B cell (primary cell): ENCODE results near the gene LENG8. TPM values are rescaled to one million over a fixed set of nuclear protein-coding genes. Genes with fewer than 3 reads are reported as not detected.

Source experiments
- ATAC-seq: fragments of 200-7000 bp; cut with Tn5 transposase; one replicate; pipeline ENCODE4 v1.10.0; 2021; ENCODE audit warnings: low read depth, mild to moderate bottlenecking, moderate number of reproducible peaks, moderate library complexity
- CTCF ChIA-PET: fragments of 350-600 bp; sonication (Branson Sonifier 250); formaldehyde crosslinking; loops from one replicate; lab custom pipeline; 2021; ENCODE audit warnings: antibody characterized with exemption, inconsistent platforms; lab: Charles Lee
- POLR2A ChIA-PET: fragments of 350-600 bp; sonication (Branson Sonifier 250); formaldehyde crosslinking; loops from one replicate; lab custom pipeline; 2021; ENCODE audit warnings: antibody characterized with exemption; lab: Charles Lee
- DNase-seq: peaks from one replicate; pipeline ENCODE4 v3.0.0; 2013
- H2AFZ ChIP-seq: 2 replicates; pipeline ENCODE4 v1.6.1; 2012; ENCODE audit warnings: mild to moderate bottlenecking, low read depth, low read length; ENCODE audit not compliant: insufficient read depth, poor library complexity, severe bottlenecking
- H3K27ac ChIP-seq, 2 donors: 1 replicate in 1 of 2; 2 replicates in 1 of 2; pipeline ENCODE4 v1.5.1; 2012 to 2013; ENCODE audit warnings: low read length in 2 of 2, mild to moderate bottlenecking in 2 of 2, moderate library complexity in 1 of 2
- H3K27me3 ChIP-seq, 4 experiments: fragments of 200-600 bp in 1 of 4; sonication (generic) in 1 of 4; replicated peaks in 1 of 4; 1 replicate in 2 of 4; 2 replicates in 2 of 4; pipeline versions ENCODE4 v1.6.1 to v1.7.0; 2013 to 2016; ENCODE audit warnings: low read length in 3 of 4, mild to moderate bottlenecking in 2 of 4, mixed read lengths in 1 of 4, moderate library complexity in 1 of 4; ENCODE audit not compliant: insufficient read depth in 4 of 4, control insufficient read depth in 3 of 4; ENCODE audit errors: control extremely low read depth in 1 of 4
- H3K36me3 ChIP-seq, 2 experiments: replicated peaks in 1 of 2; 1 replicate in 1 of 2; 2 replicates in 1 of 2; pipeline versions ENCODE4 v1.6.1 to v1.7.1; 2013; ENCODE audit warnings: low read length in 1 of 2; ENCODE audit not compliant: insufficient read depth in 2 of 2, control insufficient read depth in 1 of 2; ENCODE audit errors: control extremely low read depth in 1 of 2, extremely low read depth in 1 of 2
- H3K4me1 ChIP-seq, 2 donors: fragments of 200-600 bp in 1 of 2; sonication (generic) in 1 of 2; 1 replicate in 1 of 2; 2 replicates in 1 of 2; pipeline versions ENCODE4 v1.5.1 to v1.6.1; 2013 to 2017; ENCODE audit warnings: low read length in 2 of 2; ENCODE audit not compliant: control insufficient read depth in 2 of 2, insufficient read depth in 2 of 2
- H3K4me2 ChIP-seq: replicated peaks from 2 replicates; pipeline ENCODE3; 2012; ENCODE audit warnings: mild to moderate bottlenecking, low read depth, low read length; ENCODE audit not compliant: poor library complexity, severe bottlenecking
- H3K4me3 ChIP-seq, 5 experiments: fragments of 200-600 bp in 1 of 5; sonication (generic) in 1 of 5; 1 replicate in 3 of 5; 2 replicates in 2 of 5; pipeline versions ENCODE4 v1.5.1 to v1.7.0; 2011 to 2016; ENCODE audit warnings: low read length in 4 of 5, mild to moderate bottlenecking in 4 of 5, low read depth in 2 of 5, control low read depth in 1 of 5, moderate library complexity in 1 of 5; ENCODE audit not compliant: insufficient read depth in 1 of 5; ENCODE audit errors: control extremely low read depth in 1 of 5, extremely low read depth in 1 of 5
- H3K79me2 ChIP-seq: fragments of 200-600 bp; sonication (generic); one replicate; pipeline ENCODE4 v1.6.0; 2016; ENCODE audit warnings: low read length; ENCODE audit not compliant: control insufficient read depth, insufficient read depth
- H3K9ac ChIP-seq: fragments of 200-600 bp; sonication (generic); 2 replicates; pipeline ENCODE4 v1.6.1; 2017; ENCODE audit warnings: mild to moderate bottlenecking, low read length, moderate library complexity
- H3K9me3 ChIP-seq, 3 donors: one replicate each; pipeline versions ENCODE4 v1.6.1 to v1.7.1; 2013; ENCODE audit warnings: low read length in 2 of 3; ENCODE audit not compliant: control insufficient read depth in 2 of 3, insufficient read depth in 1 of 3; ENCODE audit errors: control extremely low read depth in 1 of 3
- H4K20me1 ChIP-seq: 2 replicates; pipeline ENCODE4 v1.6.0; 2012; ENCODE audit warnings: mild to moderate bottlenecking, low read length; ENCODE audit not compliant: insufficient read depth, control insufficient read depth, poor library complexity, severe bottlenecking
- H3K27ac Mint-ChIP-seq: one replicate; pipeline ENCODE4 v1.8.0; 2021; ENCODE audit warnings: mixed read lengths
- H3K27me3 Mint-ChIP-seq: one replicate; pipeline ENCODE4 v1.8.0; 2021; ENCODE audit warnings: mixed read lengths
- H3K4me1 Mint-ChIP-seq: one replicate; pipeline ENCODE4 v1.8.0; 2021; ENCODE audit warnings: mixed read lengths
- H3K4me3 Mint-ChIP-seq: one replicate; pipeline ENCODE4 v1.8.0; 2021; ENCODE audit warnings: mixed read lengths
- H3K9me3 Mint-ChIP-seq: one replicate; pipeline ENCODE4 v1.8.0; 2022; ENCODE audit warnings: mixed read lengths; ENCODE audit not compliant: insufficient read depth
- CTCF ChIP-seq: fragments of 200-600 bp; IDR thresholded peaks from one replicate; pipeline ENCODE4 v1.8.0; 2022; ENCODE audit warnings: antibody characterized with exemption, mild to moderate bottlenecking
- EZH2 ChIP-seq: IDR thresholded peaks from 2 replicates; pipeline ENCODE4 v1.6.1; 2012; ENCODE audit warnings: borderline replicate concordance, low read depth, mild to moderate bottlenecking, moderate library complexity, low read length; ENCODE audit not compliant: insufficient read depth, poor library complexity, severe bottlenecking
- WGBS: methylation state at CpG from one replicate; pipeline ENCODE4 v1.1.5; 2013; ENCODE audit warnings: missing lambda C conversion rate; ENCODE audit not compliant: insufficient coverage; 5-methylcytosine and 5-hydroxymethylcytosine counted together
- intact Hi-C: fragments of 100-400 bp; cut with micrococcal nuclease; formaldehyde crosslinking; loops from one replicate; pipeline ENCODE4 v1.10.0; 2022
- polyA plus RNA-seq: library from polyadenylated mRNA; depleted of rRNA; stranded (reverse); fragments of >200 nt; gene quantifications from 2 replicates; pipeline ENCODE4 v1.2.3, GENCODE V29; 2012
- total RNA-seq, 2 donors: library from RNA; stranded (reverse); fragments of 120-200 nt in 1 of 2; gene quantifications; 1 replicate in 1 of 2; 2 replicates in 1 of 2; pipeline versions ENCODE4 v1.2.3 to v1.2.4, GENCODE V29; 2013 to 2022

Gene LENG8
- total and polyA plus RNA-seq, 2 donors (not counting 1 experiment from before 2014, with no cell fraction given) = 687 to 753 TPM

- Histone ChIP-seq H3K27ac (no peak overlapping the region), H3K4me2 (no peak overlapping the region), H3K9ac (no peak overlapping the region), H3K4me1 (peaks cover 12 to 25% of the 10 kb centered on the region in 2 donors), H3K79me2 (no peaks in the 10 kb centered on the region), H3K4me3 (no peak overlapping the region), H2AFZ (no peak overlapping the region), H3K27me3 (peaks cover 0 to 52% (median 18%) of the 10 kb centered on the region in 4 experiments), H4K20me1 (no peaks in the 10 kb centered on the region), H3K9me3 (peaks cover 0 to 14% (median 0%) of the 10 kb centered on the region in 3 donors), H3K36me3 (no peaks in the 10 kb centered on the region)
- H3K4me1 Mint-ChIP-seq = peaks cover 12% of the 10 kb centered on the region
- H3K27me3 Mint-ChIP-seq = peaks cover 38% of the 10 kb centered on the region
- H3K9me3 Mint-ChIP-seq = no peaks in the 10 kb centered on the region
- H3K27ac Mint-ChIP-seq = no peak overlapping the region
- no peak for ATAC-seq
- no peak for TF ChIP-seq EZH2
- no peak for TF ChIP-seq CTCF
- no peak for DNase-seq
- ChIA-PET POLR2A (interaction anchor here (0.6 kb wide), 1 partner anchor 16 kb away, joined by 9 read pairs; no protein-coding TSS in a partner anchor), CTCF (interaction anchor here (0.6 to 2.2 kb wide), 4 partner anchors 18 to 41 kb away, joined by 3 to 5 read pairs (median 3); no protein-coding TSS in a partner anchor)
- 57% methylated on average over 15 of the region's 37 CpGs for WGBS
- no peak overlapping the region for H3K4me3 Mint-ChIP-seq
- intact Hi-C loops = no loop called here
Observed at GRCh38 chr19:54420383-54421168, 28.4 kb upstream of the LENG8 start.

GRCh38 chr19:54421169-54421516, 27.9 kb upstream of the LENG8 start:
- Mint-ChIP-seq H3K27ac (no peak overlapping the region), H3K27me3 (peaks cover 32% of the 10 kb centered on the region), H3K4me1 (peaks cover 12% of the 10 kb centered on the region), H3K4me3 (no peak overlapping the region), H3K9me3 (no peaks in the 10 kb centered on the region)
- Histone ChIP-seq H3K4me3 (no peak overlapping the region), H3K79me2 (no peaks in the 10 kb centered on the region), H3K4me1 (peaks cover 9 to 20% of the 10 kb centered on the region in 2 donors), H2AFZ (no peak overlapping the region), H3K36me3 (no peaks in the 10 kb centered on the region), H3K27me3 (peaks cover 0 to 46% (median 13%) of the 10 kb centered on the region in 4 experiments), H3K27ac (no peak overlapping the region), H3K4me2 (no peak overlapping the region), H3K9ac (no peak overlapping the region), H4K20me1 (no peaks in the 10 kb centered on the region), H3K9me3 (peaks cover 0 to 8% (median 0%) of the 10 kb centered on the region in 3 donors)
- TF ChIP-seq EZH2 (no peak), CTCF (no peak)
- DNase-seq (no peak), ATAC-seq (no peak)
- intact Hi-C loops = no loop called here
- CTCF ChIA-PET = interaction anchor here (0.9 to 2.2 kb wide), 3 partner anchors 18 to 30 kb away, joined by 3 to 5 read pairs (median 3); no protein-coding TSS in a partner anchor
- POLR2A ChIA-PET = no interaction called here
- 83% methylated on average over 7 of the region's 9 CpGs for WGBS
